Measurements from ENCODE around the gene KLF3.

Gene KLF3

GRCh38 chr4:38734446-38734845 lies 70.4 kb downstream of the KLF3 start:
- Histone ChIP-seq H3K4me2 (ENCODE audit: low read length, poor library complexity, severe bottlenecking) (no peak overlapping the region), H2AFZ (ENCODE audit: low read depth, low read length) (no peak overlapping the region), H3K4me3 (ENCODE audit: insufficient read depth in 1 of 2, low read depth in 1 of 2, low read length in 2 of 2) (no peak overlapping the region), H3K27ac (ENCODE audit: low read length, poor library complexity, severe bottlenecking) (no peak overlapping the region), H3K4me1 (ENCODE audit: control insufficient read depth, insufficient read depth, low read depth, low read length) (peaks cover 8% of the 10 kb centered on the region), H4K8ac (ENCODE audit: low read length) (no peak overlapping the region), H3K79me1 (replicated peaks; ENCODE audit: low read length, poor library complexity, severe bottlenecking) (no peaks in the 10 kb centered on the region), H3K9me3 (ENCODE audit: control insufficient read depth, low read length) (no peaks in the 10 kb centered on the region), H3K18ac (ENCODE audit: low read depth in 1 of 2, low read length in 2 of 2) (no peak overlapping the region), H3K23ac (ENCODE audit: low read length in 2 of 2) (no peak overlapping the region), H2BK15ac (ENCODE audit: low read depth, poor library complexity, severe bottlenecking) (no peak overlapping the region), H2AK5ac (ENCODE audit: low read length, severe bottlenecking) (no peak overlapping the region), H2BK120ac (ENCODE audit: low read depth, low read length) (no peak overlapping the region), H3K4ac (ENCODE audit: low read depth in 1 of 2, low read length in 2 of 2) (no peak overlapping the region), H2BK12ac (ENCODE audit: low read length in 2 of 2) (no peak overlapping the region), H3K14ac (ENCODE audit: low read length in 2 of 2) (no peak overlapping the region), H3K27me3 (ENCODE audit: control insufficient read depth in 1 of 2, insufficient read depth in 1 of 2, low read length in 2 of 2) (peaks cover 0 to 9% of the 10 kb centered on the region in 2 experiments), H4K91ac (ENCODE audit: low read length) (no peak overlapping the region), H3K9ac (ENCODE audit: low read length) (no peak overlapping the region), H2BK5ac (ENCODE audit: low read depth, low read length, poor library complexity, severe bottlenecking) (no peak overlapping the region), H3K36me3 (ENCODE audit: control insufficient read depth in 1 of 2, insufficient read depth in 2 of 2, low read depth in 1 of 2, low read length in 2 of 2) (no peaks in the 10 kb centered on the region)
- no peak for DNase-seq
- WGBS = 93% methylated on average over 5 of the region's 5 CpGs

GRCh38 chr4:38734911-38735310 lies 70.9 kb downstream of the KLF3 start:
- no peak overlapping the region for H4K8ac ChIP-seq (ENCODE audit: low read length)
- H2BK15ac ChIP-seq (ENCODE audit: low read depth, poor library complexity, severe bottlenecking) = no peak overlapping the region
- no peaks in the 10 kb centered on the region for H3K36me3 ChIP-seq (ENCODE audit: control insufficient read depth in 1 of 2, insufficient read depth in 2 of 2, low read depth in 1 of 2, low read length in 2 of 2)
- H3K4me2 ChIP-seq (ENCODE audit: low read length, poor library complexity, severe bottlenecking) = no peak overlapping the region
- 99% methylated on average over 2 of the region's 2 CpGs for WGBS
- H3K27ac ChIP-seq (ENCODE audit: low read length, poor library complexity, severe bottlenecking) = no peak overlapping the region
- no peak overlapping the region for H3K4ac ChIP-seq (ENCODE audit: low read depth in 1 of 2, low read length in 2 of 2)
- H3K27me3 ChIP-seq (ENCODE audit: control insufficient read depth in 1 of 2, insufficient read depth in 1 of 2, low read length in 2 of 2) = peaks cover 0 to 9% of the 10 kb centered on the region in 2 experiments
- no peak overlapping the region for H3K23ac ChIP-seq (ENCODE audit: low read length in 2 of 2)
- H3K18ac ChIP-seq (ENCODE audit: low read depth in 1 of 2, low read length in 2 of 2) = no peak overlapping the region
- H3K4me3 ChIP-seq (ENCODE audit: insufficient read depth in 1 of 2, low read depth in 1 of 2, low read length in 2 of 2) = no peak overlapping the region
- no peak overlapping the region for H2AK5ac ChIP-seq (ENCODE audit: low read length, severe bottlenecking)
- no peak overlapping the region for H2AFZ ChIP-seq (ENCODE audit: low read depth, low read length)
- H2BK5ac ChIP-seq (ENCODE audit: low read depth, low read length, poor library complexity, severe bottlenecking) = no peak overlapping the region
- no peak overlapping the region for H3K9ac ChIP-seq (ENCODE audit: low read length)
- no peaks in the 10 kb centered on the region for H3K79me1 ChIP-seq (replicated peaks; ENCODE audit: low read length, poor library complexity, severe bottlenecking)
- no peak overlapping the region for H3K14ac ChIP-seq (ENCODE audit: low read length in 2 of 2)
- no peaks in the 10 kb centered on the region for H3K9me3 ChIP-seq (ENCODE audit: control insufficient read depth, low read length)
- no peak overlapping the region for H2BK120ac ChIP-seq (ENCODE audit: low read depth, low read length)
- H2BK12ac ChIP-seq (ENCODE audit: low read length in 2 of 2) = no peak overlapping the region
- peaks cover 8% of the 10 kb centered on the region for H3K4me1 ChIP-seq (ENCODE audit: control insufficient read depth, insufficient read depth, low read depth, low read length)
- no peak overlapping the region for H4K91ac ChIP-seq (ENCODE audit: low read length)
- no peak for DNase-seq

GRCh38 chr4:38735870-38736269 lies 71.9 kb downstream of the KLF3 start:
- Histone ChIP-seq H3K79me1 (replicated peaks; ENCODE audit: low read length, poor library complexity, severe bottlenecking) (no peaks in the 10 kb centered on the region), H3K4me3 (ENCODE audit: insufficient read depth in 1 of 2, low read depth in 1 of 2, low read length in 2 of 2) (no peak overlapping the region), H2BK15ac (ENCODE audit: low read depth, poor library complexity, severe bottlenecking) (no peak overlapping the region), H2BK5ac (ENCODE audit: low read depth, low read length, poor library complexity, severe bottlenecking) (no peak overlapping the region), H3K9ac (ENCODE audit: low read length) (no peak overlapping the region), H3K23ac (ENCODE audit: low read length in 2 of 2) (no peak overlapping the region), H3K4me2 (ENCODE audit: low read length, poor library complexity, severe bottlenecking) (no peak overlapping the region), H3K14ac (ENCODE audit: low read length in 2 of 2) (no peak overlapping the region), H3K18ac (ENCODE audit: low read depth in 1 of 2, low read length in 2 of 2) (no peak overlapping the region), H3K36me3 (ENCODE audit: control insufficient read depth in 1 of 2, insufficient read depth in 2 of 2, low read depth in 1 of 2, low read length in 2 of 2) (no peaks in the 10 kb centered on the region), H3K4ac (ENCODE audit: low read depth in 1 of 2, low read length in 2 of 2) (no peak overlapping the region), H2BK12ac (ENCODE audit: low read length in 2 of 2) (no peak overlapping the region), H4K91ac (ENCODE audit: low read length) (no peak overlapping the region), H2AFZ (ENCODE audit: low read depth, low read length) (no peak overlapping the region), H2BK120ac (ENCODE audit: low read depth, low read length) (no peak overlapping the region), H3K9me3 (ENCODE audit: control insufficient read depth, low read length) (no peaks in the 10 kb centered on the region), H3K27ac (ENCODE audit: low read length, poor library complexity, severe bottlenecking) (no peak overlapping the region), H3K4me1 (ENCODE audit: control insufficient read depth, insufficient read depth, low read depth, low read length) (peaks cover 3% of the 10 kb centered on the region), H2AK5ac (ENCODE audit: low read length, severe bottlenecking) (no peak overlapping the region), H3K27me3 (ENCODE audit: control insufficient read depth in 1 of 2, insufficient read depth in 1 of 2, low read length in 2 of 2) (peaks cover 0 to 9% of the 10 kb centered on the region in 2 experiments), H4K8ac (ENCODE audit: low read length) (no peak overlapping the region)
- 95% methylated on average over 2 of the region's 3 CpGs for WGBS
- no peak for DNase-seq

GRCh38 chr4:38738940-38739803 lies 75.2 kb downstream of the KLF3 start:
- H2BK5ac ChIP-seq (ENCODE audit: low read depth, low read length, poor library complexity, severe bottlenecking) = no peak overlapping the region
- H3K23ac ChIP-seq (ENCODE audit: low read length in 2 of 2) = no peak overlapping the region
- H2BK120ac ChIP-seq (ENCODE audit: low read depth, low read length) = no peak overlapping the region
- H3K4ac ChIP-seq (ENCODE audit: low read depth in 1 of 2, low read length in 2 of 2) = no peak overlapping the region
- no peaks in the 10 kb centered on the region for H3K36me3 ChIP-seq (ENCODE audit: control insufficient read depth in 1 of 2, insufficient read depth in 2 of 2, low read depth in 1 of 2, low read length in 2 of 2)
- WGBS = 99% methylated on average over 4 of the region's 6 CpGs
- H3K4me1 ChIP-seq (ENCODE audit: control insufficient read depth, insufficient read depth, low read depth, low read length) = no peaks in the 10 kb centered on the region
- no peak overlapping the region for H4K91ac ChIP-seq (ENCODE audit: low read length)
- H4K8ac ChIP-seq (ENCODE audit: low read length) = no peak overlapping the region
- no peak overlapping the region for H3K18ac ChIP-seq (ENCODE audit: low read depth in 1 of 2, low read length in 2 of 2)
- no peak overlapping the region for H2AK5ac ChIP-seq (ENCODE audit: low read length, severe bottlenecking)
- peaks cover 0 to 9% of the 10 kb centered on the region in 2 experiments for H3K27me3 ChIP-seq (ENCODE audit: control insufficient read depth in 1 of 2, insufficient read depth in 1 of 2, low read length in 2 of 2)
- DNase-seq = no peak
- H2BK15ac ChIP-seq (ENCODE audit: low read depth, poor library complexity, severe bottlenecking) = no peak overlapping the region
- no peak overlapping the region for H3K9ac ChIP-seq (ENCODE audit: low read length)
- no peak overlapping the region for H2AFZ ChIP-seq (ENCODE audit: low read depth, low read length)
- H3K4me2 ChIP-seq (ENCODE audit: low read length, poor library complexity, severe bottlenecking) = no peak overlapping the region
- no peak overlapping the region for H2BK12ac ChIP-seq (ENCODE audit: low read length in 2 of 2)
- H3K27ac ChIP-seq (ENCODE audit: low read length, poor library complexity, severe bottlenecking) = no peak overlapping the region
- no peaks in the 10 kb centered on the region for H3K9me3 ChIP-seq (ENCODE audit: control insufficient read depth, low read length)
- no peaks in the 10 kb centered on the region for H3K79me1 ChIP-seq (replicated peaks; ENCODE audit: low read length, poor library complexity, severe bottlenecking)
- H3K14ac ChIP-seq (ENCODE audit: low read length in 2 of 2) = no peak overlapping the region
- no peak overlapping the region for H3K4me3 ChIP-seq (ENCODE audit: insufficient read depth in 1 of 2, low read depth in 1 of 2, low read length in 2 of 2)

All from mesenchymal stem cell (in vitro differentiated cells and primary cell).